ENCODE data around the gene SSBP1.

SSBP1 gene

GRCh38 chr7:141785706-141786552 lies 47.8 kb downstream of the SSBP1 start:
- peak; percentile 23 to 61 for DNase-seq

GRCh38 chr7:141788296-141788695 lies 50.1 kb downstream of the SSBP1 start:
- no peak for DNase-seq

GRCh38 chr7:141789917-141790316 lies 51.8 kb downstream of the SSBP1 start, which contains the start of gene TAS2R5:
Gene TAS2R5 (plus strand): TSS chr7:141790217. CDS start chr7:141790362, 145 bp downstream.
- DNase-seq, result no peak

- DNase-seq, result no peak
Measured at GRCh38 chr7:141792526-141792925, 54.4 kb downstream of the SSBP1 start.

Data from NCI-H446 (cell line).